ENCODE data around the gene CASK. TPM values are rescaled to one million over a fixed set of nuclear protein-coding genes. Genes with fewer than 3 reads are reported as not detected.

CASK gene
- total and polyA plus RNA-seq, 2 of the 13 experiments (the other 11 are each of a cell fraction or from before 2014, with no cell fraction given), result 14.5 to 16.0 TPM

- TF ChIP-seq HMGXB4 (CRISPR knock-in tag; IDR thresholded peaks at IDR 0.05; ENCODE audit: borderline replicate concordance in 1 of 2, low read depth in 1 of 2) (peak in 1 of 2 experiments; percentile 59; a peak in 1 of 4 replicates), HBP1 (CRISPR knock-in tag; IDR thresholded peaks at IDR 0.05; ENCODE audit: low read depth) (no peak), BRD4 (CRISPR knock-in tag; IDR thresholded peaks at IDR 0.05) (0 out of 2 replicates have a peak, but pooled peaks have one; percentile 15), SMC3 (IDR thresholded peaks at IDR 0.05; ENCODE audit: low read length) (no peak), HOMEZ (CRISPR knock-in tag; IDR thresholded peaks at IDR 0.05; ENCODE audit: low read depth) (no peak), ZBTB20 (CRISPR knock-in tag; IDR thresholded peaks at IDR 0.05; ENCODE audit: borderline replicate concordance, low read depth) (no peak), CTCF (CRISPR knock-in tag; IDR thresholded peaks at IDR 0.05) (peak; percentile 60), FOSL2 (CRISPR knock-in tag; IDR thresholded peaks at IDR 0.05) (no peak), RBAK (CRISPR knock-in tag; IDR thresholded peaks at IDR 0.05) (no peak), ZFX (CRISPR knock-in tag; IDR thresholded peaks at IDR 0.05; ENCODE audit: low read depth) (peak; percentile 14; the same call in 1 of the 2 replicates), HOXA5 (CRISPR knock-in tag; IDR thresholded peaks at IDR 0.05) (no peak), NFATC3 (CRISPR knock-in tag; IDR thresholded peaks at IDR 0.05) (no peak), SATB2 (CRISPR knock-in tag; IDR thresholded peaks at IDR 0.05) (no peak), ZBTB7B (CRISPR knock-in tag; IDR thresholded peaks at IDR 0.05) (no peak), EED (CRISPR knock-in tag; IDR thresholded peaks at IDR 0.05) (no peak), ZFP37 (CRISPR knock-in tag; IDR thresholded peaks at IDR 0.05; ENCODE audit: borderline replicate concordance) (no peak), ARID4A (CRISPR knock-in tag; IDR thresholded peaks at IDR 0.05; ENCODE audit: borderline replicate concordance) (no peak; the same call in 1 of the 2 replicates), EHMT2 (IDR thresholded peaks at IDR 0.05; ENCODE audit: borderline replicate concordance, low read depth, low read length) (no peak), ZNF549 (CRISPR knock-in tag; IDR thresholded peaks at IDR 0.05) (no peak)
These were observed 763 bp downstream of the CASK start (continued) for GRCh38 chrX:41922431-41923151.

Measured in HepG2 (cell line).